Stimulated activated memory B cell treated with anti-CD40 and anti-IgM and Interleukin-4, amounts not matched to agents 10 μg/mL and 1 μg/mL and 100 μg/mL, for 72 hours (primary cell): ENCODE measurements around the gene PSKH1.
"Not testable (repeated sequence)": the region's sequence is repeated elsewhere in the genome, so short reads cannot be mapped to it uniquely, and the experiment has no call there.

Source experiments
- ATAC-seq: fragments of 150-1000 bp; cut with Tn5 transposase; 2 replicates; pipeline ENCODE4 v1.10.0; 2021
- H3K27ac Mint-ChIP-seq: one replicate; pipeline ENCODE4 v1.8.0; 2022; ENCODE audit warnings: mild to moderate bottlenecking, mixed read lengths
- H3K27me3 Mint-ChIP-seq: one replicate; pipeline ENCODE4 v1.8.0; 2022; ENCODE audit warnings: mixed read lengths
- H3K36me3 Mint-ChIP-seq: one replicate; pipeline ENCODE4 v1.8.0; 2022; ENCODE audit warnings: mixed read lengths
- H3K4me1 Mint-ChIP-seq: one replicate; pipeline ENCODE4 v1.8.0; 2022; ENCODE audit warnings: mixed read lengths
- H3K4me3 Mint-ChIP-seq: one replicate; pipeline ENCODE4 v1.8.0; 2022; ENCODE audit warnings: mild to moderate bottlenecking, moderate library complexity, mixed read lengths
- H3K9me3 Mint-ChIP-seq: one replicate; pipeline ENCODE4 v1.8.0; 2022; ENCODE audit warnings: mixed read lengths

Gene PSKH1

GRCh38 chr16:67961551-67961957 is 68.5 kb downstream of the PSKH1 start:
- Mint-ChIP-seq H3K4me3 (no peak overlapping the region), H3K4me1 (peaks cover 25% of the 10 kb centered on the region), H3K36me3 (peaks cover 37% of the 10 kb centered on the region), H3K9me3 (no peaks in the 10 kb centered on the region), H3K27me3 (no peaks in the 10 kb centered on the region), H3K27ac (no peak overlapping the region)
- ATAC-seq = no peak

GRCh38 chr16:67962135-67962534 is 69.1 kb downstream of the PSKH1 start:
- no peak for ATAC-seq
- no peaks in the 10 kb centered on the region for H3K27me3 Mint-ChIP-seq
- no peak overlapping the region for H3K27ac Mint-ChIP-seq
- H3K4me1 Mint-ChIP-seq = peaks cover 31% of the 10 kb centered on the region
- H3K4me3 Mint-ChIP-seq = no peak overlapping the region
- peaks cover 37% of the 10 kb centered on the region for H3K36me3 Mint-ChIP-seq
- no peaks in the 10 kb centered on the region for H3K9me3 Mint-ChIP-seq

GRCh38 chr16:67963292-67963661 is 70.2 kb downstream of the PSKH1 start:
- H3K27ac Mint-ChIP-seq = no peak overlapping the region
- ATAC-seq = no peak
- peaks cover 37% of the 10 kb centered on the region for H3K36me3 Mint-ChIP-seq
- H3K4me3 Mint-ChIP-seq = no peak overlapping the region
- no peaks in the 10 kb centered on the region for H3K9me3 Mint-ChIP-seq
- H3K4me1 Mint-ChIP-seq = peaks cover 41% of the 10 kb centered on the region
- H3K27me3 Mint-ChIP-seq = no peaks in the 10 kb centered on the region

GRCh38 chr16:67963662-67964321 is 70.7 kb downstream of the PSKH1 start:
- H3K4me1 Mint-ChIP-seq = peaks cover 41% of the 10 kb centered on the region
- no peaks in the 10 kb centered on the region for H3K27me3 Mint-ChIP-seq
- no peak for ATAC-seq
- peaks cover 37% of the 10 kb centered on the region for H3K36me3 Mint-ChIP-seq
- H3K9me3 Mint-ChIP-seq = no peaks in the 10 kb centered on the region
- no peak overlapping the region for H3K4me3 Mint-ChIP-seq
- H3K27ac Mint-ChIP-seq = no peak overlapping the region

- H3K4me1 Mint-ChIP-seq = peaks cover 48% of the 10 kb centered on the region
- H3K27me3 Mint-ChIP-seq = no peaks in the 10 kb centered on the region
- peaks cover 36% of the 10 kb centered on the region for H3K36me3 Mint-ChIP-seq
- H3K4me3 Mint-ChIP-seq = no peak overlapping the region
- no peak overlapping the region for H3K27ac Mint-ChIP-seq
- ATAC-seq = no peak
- no peaks in the 10 kb centered on the region for H3K9me3 Mint-ChIP-seq
Observed at GRCh38 chr16:67964477-67965131, 71.5 kb downstream of the PSKH1 start.

DNA sequence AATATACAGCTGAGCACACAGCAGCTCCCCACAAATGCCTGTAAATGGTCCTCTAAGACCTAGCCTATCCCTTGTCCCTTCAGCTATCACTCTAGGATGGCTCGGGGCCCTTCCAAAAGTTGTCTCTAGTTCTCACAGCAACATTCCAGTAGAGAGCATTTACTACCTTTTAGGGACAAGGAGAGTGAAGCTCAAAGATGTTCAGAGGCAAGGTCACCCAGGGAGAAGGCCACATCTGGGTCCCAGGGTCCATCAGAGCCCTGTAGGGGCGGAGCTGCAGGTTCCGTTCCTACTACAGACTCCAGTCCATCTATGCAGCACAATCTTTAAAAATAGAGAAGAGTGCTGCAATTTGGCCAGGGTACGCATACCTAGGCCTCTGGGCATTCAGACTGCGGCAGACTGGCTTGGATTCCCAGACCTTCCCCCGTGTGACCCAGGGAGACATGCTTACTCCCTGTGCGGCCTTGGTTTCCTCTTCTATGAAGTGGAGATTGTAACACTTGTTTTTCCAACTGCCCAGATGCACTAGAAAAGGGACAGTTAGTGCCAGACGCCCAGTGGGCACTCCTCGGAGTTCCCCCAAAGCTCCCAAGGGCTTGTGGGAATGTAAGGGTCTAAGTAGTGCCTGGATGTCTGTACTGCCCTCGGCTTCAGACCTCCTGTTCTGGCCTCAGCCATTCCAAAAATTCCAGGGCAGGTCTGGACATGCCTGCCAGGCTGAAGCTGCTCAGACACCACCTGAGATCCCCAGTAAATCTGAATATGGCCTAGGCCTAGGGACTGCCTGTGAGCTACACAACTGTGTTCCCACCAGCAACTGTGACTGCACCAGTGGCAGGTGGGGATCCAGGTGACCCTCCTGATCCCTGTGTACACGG is 72.9 kb downstream of the PSKH1 start:
- Mint-ChIP-seq H3K27me3 (no peaks in the 10 kb centered on the region), H3K27ac (no peak overlapping the region), H3K36me3 (peaks cover 23% of the 10 kb centered on the region), H3K4me1 (peaks cover 53% of the 10 kb centered on the region), H3K9me3 (no peaks in the 10 kb centered on the region), H3K4me3 (no peak overlapping the region)
- ATAC-seq = no peak

- no peak for ATAC-seq
- H3K27ac Mint-ChIP-seq = peak overlapping the region; percentile 84
- peaks cover 53% of the 10 kb centered on the region for H3K4me1 Mint-ChIP-seq
- H3K27me3 Mint-ChIP-seq = no peaks in the 10 kb centered on the region
- no peaks in the 10 kb centered on the region for H3K9me3 Mint-ChIP-seq
- peak overlapping the region; percentile 98 for H3K4me3 Mint-ChIP-seq
- H3K36me3 Mint-ChIP-seq = peaks cover 15% of the 10 kb centered on the region
Observed at GRCh38 chr16:67966549-67967182, 73.6 kb downstream of the PSKH1 start.

DNA sequence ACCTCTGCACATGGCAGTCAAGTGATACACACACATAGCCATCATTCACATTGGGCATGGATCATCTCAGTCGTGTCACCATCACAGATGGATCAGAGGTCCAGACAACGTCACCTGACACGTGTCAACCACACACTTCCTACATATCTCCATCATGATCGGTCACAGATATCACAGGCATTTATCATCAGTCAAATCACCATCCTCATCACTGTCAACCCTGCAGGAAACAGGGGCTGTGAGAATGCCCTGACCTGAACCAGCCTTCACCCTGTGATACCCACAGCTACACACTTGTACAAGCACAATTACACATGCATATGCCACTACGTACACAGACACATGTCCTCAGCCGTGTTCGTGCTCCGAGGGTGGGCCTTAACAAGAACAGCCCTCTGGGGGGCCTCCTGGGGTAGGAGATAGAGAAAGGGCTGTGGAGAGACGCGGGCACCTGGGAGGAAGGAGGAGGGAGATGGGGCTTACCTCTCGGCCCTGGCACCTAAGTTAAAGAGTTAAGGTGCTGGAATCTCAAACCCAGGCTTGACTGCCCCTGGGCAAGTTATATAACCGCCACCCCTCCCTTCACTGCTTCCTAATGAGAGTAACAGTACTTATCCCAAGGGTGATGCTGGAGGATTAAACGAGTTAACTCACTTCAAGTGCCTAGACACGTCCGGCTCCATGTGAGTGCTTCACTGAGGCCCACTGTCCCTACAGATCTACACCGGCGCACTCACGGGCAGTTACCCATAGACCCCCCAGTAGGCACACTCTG is 74.3 kb downstream of the PSKH1 start:
- Mint-ChIP-seq H3K27ac (peak overlapping the region; percentile 84), H3K9me3 (no peaks in the 10 kb centered on the region), H3K4me1 (peaks cover 53% of the 10 kb centered on the region), H3K4me3 (peak overlapping the region; percentile 98), H3K27me3 (no peaks in the 10 kb centered on the region), H3K36me3 (peaks cover 8% of the 10 kb centered on the region)
- no peak for ATAC-seq

- Mint-ChIP-seq H3K9me3 (no peaks in the 10 kb centered on the region), H3K36me3 (peaks cover 2% of the 10 kb centered on the region), H3K4me3 (peak overlapping the region; percentile 98), H3K4me1 (peaks cover 48% of the 10 kb centered on the region), H3K27me3 (no peaks in the 10 kb centered on the region), H3K27ac (peak overlapping the region; percentile 84)
- peak; percentile 60 for ATAC-seq
Observed at GRCh38 chr16:67967958-67968399, 74.9 kb downstream of the PSKH1 start.

DNA sequence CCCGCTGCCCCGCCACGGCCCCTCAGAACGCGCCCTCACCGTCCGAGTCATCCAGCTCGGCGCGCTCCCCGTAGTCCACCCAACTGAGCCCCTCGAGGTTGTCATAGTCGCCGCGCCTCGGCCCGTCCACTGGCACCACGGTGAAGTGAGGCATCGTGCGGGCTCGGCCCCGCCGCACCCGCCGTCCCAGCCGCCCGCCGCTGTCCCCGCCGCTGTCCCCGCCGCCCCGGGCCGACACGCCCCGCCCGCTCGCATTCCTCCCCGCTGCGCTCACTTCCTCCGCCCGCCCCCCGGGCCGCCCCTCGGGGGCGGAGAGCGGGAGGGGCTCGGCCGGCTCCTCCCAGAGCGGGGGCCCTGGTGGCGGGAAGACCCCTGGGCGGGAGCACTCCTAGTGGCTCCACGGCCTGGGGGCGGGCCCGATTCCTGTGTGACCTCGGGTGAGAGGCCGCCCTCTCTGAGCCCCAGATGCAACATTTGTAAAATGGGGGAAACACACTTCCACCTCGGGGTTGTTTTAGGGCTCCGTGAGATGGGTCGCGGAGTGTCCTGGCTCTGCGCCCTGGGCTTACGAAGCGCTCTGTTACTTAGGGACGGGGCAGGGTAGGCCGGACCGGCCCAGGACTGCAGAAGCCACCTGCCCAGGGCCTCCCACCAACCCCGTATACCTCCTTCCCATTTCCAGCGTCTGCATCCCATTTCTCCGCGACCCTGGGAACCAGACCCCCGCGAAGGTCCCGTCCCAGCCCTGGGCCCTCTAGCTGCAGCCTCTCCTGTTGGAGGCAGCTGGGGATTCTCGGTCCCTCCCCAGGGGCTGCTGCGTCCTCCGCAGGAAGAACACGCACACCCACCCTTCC is 75.6 kb downstream of the PSKH1 start, which contains the start of gene SLC12A4:
TSS of gene SLC12A4 (minus strand) at position 238 of the 854 bp plus-strand sequence. CDS start at position 154, 84 bp downstream.
- Mint-ChIP-seq H3K4me1 (peaks cover 46% of the 10 kb centered on the region), H3K9me3 (no peaks in the 10 kb centered on the region), H3K27me3 (no peaks in the 10 kb centered on the region), H3K36me3 (no peaks in the 10 kb centered on the region), H3K4me3 (peak within 1 kb of the TSS; percentile 98), H3K27ac (peak within 1 kb of the TSS; percentile 84)
- peak; percentile 92 for ATAC-seq

GRCh38 chr16:67969254-67970039 is 76.4 kb downstream of the PSKH1 start:
- Mint-ChIP-seq H3K36me3 (no peaks in the 10 kb centered on the region), H3K9me3 (no peaks in the 10 kb centered on the region), H3K27ac (peak overlapping the region; percentile 84), H3K27me3 (no peaks in the 10 kb centered on the region), H3K4me1 (peaks cover 46% of the 10 kb centered on the region), H3K4me3 (peak overlapping the region; percentile 98)
- ATAC-seq = no peak

GRCh38 chr16:67971111-67971510 is 78.1 kb downstream of the PSKH1 start:
- Mint-ChIP-seq H3K4me3 (no peak overlapping the region), H3K27ac (no peak overlapping the region), H3K36me3 (no peaks in the 10 kb centered on the region)

DNA sequence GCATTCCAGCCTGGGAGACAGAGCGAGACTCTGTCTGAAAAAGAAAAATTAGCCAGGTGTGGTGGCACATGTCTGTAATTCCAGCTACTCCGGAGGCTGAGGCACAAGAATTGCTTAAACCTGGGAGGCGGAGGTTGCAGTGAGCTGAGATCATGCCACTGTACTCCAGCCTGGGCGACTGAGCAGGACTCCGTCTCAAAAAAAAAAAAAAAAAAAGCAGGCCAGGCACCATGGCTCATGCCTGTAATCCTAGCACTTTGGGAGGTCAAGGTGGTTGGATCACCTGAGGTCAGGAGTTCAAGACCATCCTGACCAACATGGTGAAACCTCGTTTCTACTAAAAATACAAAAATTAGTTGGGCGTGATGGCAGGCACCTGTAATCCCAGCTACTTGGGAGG is 79.2 kb downstream of the PSKH1 start:
- H3K27me3 Mint-ChIP-seq, H3K4me3 Mint-ChIP-seq, H3K36me3 Mint-ChIP-seq, H3K27ac Mint-ChIP-seq, H3K9me3 Mint-ChIP-seq, ATAC-seq: not testable (repeated sequence)
- peaks cover 36% of the 10 kb centered on the region for H3K4me1 Mint-ChIP-seq

More at GRCh38 chr16:67971111-67971510, 78.1 kb downstream of the PSKH1 start:
- Mint-ChIP-seq H3K27me3 (no peaks in the 10 kb centered on the region), H3K9me3 (no peaks in the 10 kb centered on the region), H3K4me1 (peaks cover 42% of the 10 kb centered on the region)
- no peak for ATAC-seq
